Suprapubic skin (tissue), 4 donors: ENCODE results near the gene CCDC89. TPM values are rescaled to one million over a fixed set of nuclear protein-coding genes. Genes with fewer than 3 reads are reported as not detected.
"Not testable (repeated sequence)": the region's sequence is repeated elsewhere in the genome, so short reads cannot be mapped to it uniquely, and the experiment has no call there.

Experiments
- DNase-seq, 2 donors: peaks; one replicate each; pipeline ENCODE4 v3.0.0-alpha.2; 2019; ENCODE audit warnings: low spot score in 2 of 2
- H3K27ac ChIP-seq: fragments of 200-600 bp; sonication (generic); one replicate; pipeline ENCODE4 v1.5.1; 2019
- H3K27me3 ChIP-seq: fragments of 200-600 bp; sonication (generic); one replicate; pipeline ENCODE4 v1.5.1; 2019
- H3K36me3 ChIP-seq: fragments of 200-600 bp; sonication (generic); one replicate; pipeline ENCODE4 v1.5.1; 2019
- H3K4me1 ChIP-seq: fragments of 200-600 bp; sonication (generic); one replicate; pipeline ENCODE4 v1.5.1; 2019
- H3K4me3 ChIP-seq: fragments of 200-600 bp; sonication (generic); one replicate; pipeline ENCODE4 v1.5.1; 2019; ENCODE audit warnings: mild to moderate bottlenecking
- H3K9me3 ChIP-seq: fragments of 200-600 bp; sonication (generic); one replicate; pipeline ENCODE4 v1.5.1; 2019
- CTCF ChIP-seq, 2 donors: fragments of 200-600 bp in 1 of 2; fragments of 450-650 bp in 1 of 2; sonication (generic) in 1 of 2; IDR thresholded peaks; one replicate each; pipeline ENCODE4 v1.5.1; 2016 to 2019; ENCODE audit warnings: antibody characterized with exemption in 2 of 2, mild to moderate bottlenecking in 1 of 2, moderate library complexity in 1 of 2
- EP300 ChIP-seq: sonication (generic); formaldehyde crosslinking; IDR thresholded peaks from one replicate; pipeline ENCODE4 v1.6.1; 2017; ENCODE audit warnings: antibody characterized with exemption
- POLR2A ChIP-seq, 2 donors: fragments of 450-650 bp; IDR thresholded peaks; one replicate each; pipeline ENCODE4 v1.6.1; 2017; ENCODE audit warnings: antibody characterized with exemption in 2 of 2, mild to moderate bottlenecking in 2 of 2, moderate library complexity in 2 of 2
- POLR2AphosphoS5 ChIP-seq, 3 donors: sonication (generic); formaldehyde crosslinking; IDR thresholded peaks; one replicate each; pipeline ENCODE4 v1.6.1; 2017; ENCODE audit warnings: antibody characterized with exemption in 3 of 3
- WGBS: methylation state at CpG from one replicate; pipeline ENCODE4 v1.1.5; 2018; 5-methylcytosine and 5-hydroxymethylcytosine counted together
- total RNA-seq, 4 donors: library from RNA; depleted of rRNA; stranded (reverse); fragments of >200 nt; gene quantifications; one replicate each; pipeline ENCODE4 v1.1.0, GENCODE V29; 2016

CCDC89 gene
- total RNA-seq, 4 donors from 2014 or later = 0.72 to 1.8 (median 0.94) TPM; not detected in 1

GRCh38 chr11:85663080-85663752, 22.8 kb downstream of the CCDC89 start:
- Histone ChIP-seq H3K9me3 (no peaks in the 10 kb centered on the region), H3K27me3 (no peaks in the 10 kb centered on the region), H3K27ac (peak overlapping the region; percentile 96), H3K36me3 (no peaks in the 10 kb centered on the region), H3K4me3 (peak overlapping the region; percentile 77), H3K4me1 (peaks cover 54% of the 10 kb centered on the region)
- DNase-seq = no peak
- TF ChIP-seq POLR2AphosphoS5 (IDR thresholded peaks at IDR 0.05) (no peak), POLR2A (IDR thresholded peaks at IDR 0.05) (no peak), EP300 (no peak)
- WGBS = 2% methylated on average over 10 of the region's 10 CpGs

- no peak overlapping the region for H3K27ac ChIP-seq
- DNase-seq = no peak
- peaks cover 3% of the 10 kb centered on the region for H3K36me3 ChIP-seq
- H3K4me3 ChIP-seq = peak overlapping the region; percentile 77
- H3K27me3 ChIP-seq = no peaks in the 10 kb centered on the region
- no peak for TF ChIP-seq POLR2A (IDR thresholded peaks at IDR 0.05)
- no peak for TF ChIP-seq CTCF (IDR thresholded peaks at IDR 0.05)
- no peak for TF ChIP-seq EP300
- no peak for TF ChIP-seq POLR2AphosphoS5 (IDR thresholded peaks at IDR 0.05)
- H3K4me1 ChIP-seq = peaks cover 54% of the 10 kb centered on the region
- WGBS = 12% methylated on average over 4 of the region's 4 CpGs
- no peaks in the 10 kb centered on the region for H3K9me3 ChIP-seq
Measured at GRCh38 chr11:85661972-85662664, 23.9 kb downstream of the CCDC89 start.

DNA sequence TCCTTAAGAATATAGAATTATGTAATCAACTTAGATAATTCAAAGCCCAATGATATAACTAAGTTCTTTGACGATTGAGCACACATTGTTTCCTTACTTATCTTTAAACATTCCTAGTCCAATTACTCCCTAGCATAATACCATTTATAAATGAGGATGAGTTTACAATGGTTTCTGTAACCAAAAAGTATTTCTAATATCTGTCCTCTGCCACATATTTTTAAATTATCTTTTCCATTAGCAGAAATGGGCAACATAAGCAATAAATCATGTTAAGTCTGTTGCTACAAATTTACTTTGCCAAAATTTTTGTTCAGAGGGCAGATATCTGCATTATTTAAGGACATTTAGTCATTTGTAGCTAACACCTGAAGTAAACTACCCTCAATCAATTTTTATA, 27.8 kb downstream of the CCDC89 start:
- TF ChIP-seq CTCF (IDR thresholded peaks at IDR 0.05) (no peak), POLR2A (IDR thresholded peaks at IDR 0.05) (no peak), EP300 (no peak), POLR2AphosphoS5 (IDR thresholded peaks at IDR 0.05) (no peak)
- WGBS = 38% methylated on average over 1 of the region's 1 CpG
- H3K27me3 ChIP-seq = no peaks in the 10 kb centered on the region
- no peak for DNase-seq
- peaks cover 17% of the 10 kb centered on the region for H3K36me3 ChIP-seq
- H3K9me3 ChIP-seq = no peaks in the 10 kb centered on the region
- H3K27ac ChIP-seq = no peak overlapping the region
- H3K4me1 ChIP-seq = peaks cover 44% of the 10 kb centered on the region
- no peak overlapping the region for H3K4me3 ChIP-seq

GRCh38 chr11:85656777-85657176, 29.2 kb downstream of the CCDC89 start:
- no peak for DNase-seq
- TF ChIP-seq EP300 (no peak), CTCF (IDR thresholded peaks at IDR 0.05) (no peak), POLR2A (IDR thresholded peaks at IDR 0.05) (no peak), POLR2AphosphoS5 (IDR thresholded peaks at IDR 0.05) (no peak)
- Histone ChIP-seq H3K4me3 (no peak overlapping the region), H3K27me3 (no peaks in the 10 kb centered on the region), H3K4me1 (peaks cover 30% of the 10 kb centered on the region), H3K36me3 (peaks cover 24% of the 10 kb centered on the region), H3K27ac (no peak overlapping the region), H3K9me3 (no peaks in the 10 kb centered on the region)
- WGBS = 81% methylated on average over 1 of the region's 1 CpG

DNA sequence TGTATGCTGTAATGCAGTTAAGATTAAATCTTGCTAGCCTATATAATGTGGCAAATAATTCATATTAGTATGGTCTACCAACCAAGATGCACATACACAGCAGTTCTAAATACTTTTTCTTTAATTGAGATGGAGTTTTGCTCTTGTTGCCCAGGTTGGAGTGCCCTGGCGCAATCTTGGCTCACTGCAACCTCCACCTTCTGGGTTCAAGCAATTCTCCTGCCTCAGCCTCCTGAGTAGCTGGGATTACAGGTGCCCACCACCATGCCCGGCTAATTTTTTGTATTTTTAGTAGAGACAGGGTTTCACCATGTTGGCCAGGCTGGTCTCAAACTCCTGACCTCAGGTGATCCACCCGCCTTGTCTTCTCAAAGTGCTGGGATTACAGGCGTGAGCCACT, 31.7 kb downstream of the CCDC89 start:
- H3K27ac ChIP-seq, H3K9me3 ChIP-seq, H3K27me3 ChIP-seq, H3K4me3 ChIP-seq, DNase-seq: not testable (repeated sequence)
- Histone ChIP-seq H3K36me3 (peaks cover 26% of the 10 kb centered on the region), H3K4me1 (peaks cover 13% of the 10 kb centered on the region)
- WGBS = 96% methylated on average over 4 of the region's 4 CpGs

DNA sequence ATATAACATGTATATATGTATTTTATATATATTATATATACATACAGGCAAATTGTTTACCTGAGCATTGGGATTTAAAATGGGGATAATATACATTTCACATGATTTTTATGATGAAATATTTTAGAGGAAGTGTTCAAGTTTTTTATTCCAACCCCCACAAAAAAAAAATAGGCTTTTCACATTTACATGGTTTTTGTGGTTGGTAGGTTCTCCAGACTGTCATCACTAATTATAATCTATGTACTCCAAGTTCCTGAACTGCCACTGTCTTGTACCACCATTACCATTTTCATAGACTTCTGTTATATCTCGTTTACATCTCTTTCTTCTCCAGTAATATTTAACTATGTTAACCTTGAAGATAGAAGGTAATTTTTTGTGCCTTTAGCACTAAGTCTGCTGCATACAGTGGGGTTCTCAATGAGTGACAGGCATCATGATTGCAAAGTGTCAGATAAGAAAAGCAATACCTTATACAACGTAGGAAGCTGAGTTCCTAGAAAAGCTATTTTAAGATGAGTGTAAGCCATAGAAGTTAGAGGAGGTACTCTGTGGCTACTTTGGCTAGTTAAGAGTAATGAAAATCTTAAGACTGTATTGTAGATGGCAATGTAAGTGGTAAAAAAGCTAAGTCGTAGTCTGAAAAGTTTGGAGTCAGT, 33.1 kb downstream of the CCDC89 start:
- Histone ChIP-seq H3K27me3 (no peaks in the 10 kb centered on the region), H3K36me3 (peaks cover 26% of the 10 kb centered on the region), H3K27ac (no peak overlapping the region), H3K9me3 (no peaks in the 10 kb centered on the region), H3K4me3 (no peak overlapping the region), H3K4me1 (peaks cover 18% of the 10 kb centered on the region)
- DNase-seq = no peak
- TF ChIP-seq EP300 (no peak), CTCF (IDR thresholded peaks at IDR 0.05) (no peak), POLR2AphosphoS5 (IDR thresholded peaks at IDR 0.05) (no peak), POLR2A (IDR thresholded peaks at IDR 0.05) (no peak)
- 66% methylated on average over 3 of the region's 3 CpGs for WGBS
